ENCODE results near the gene CSF2. TPM values are rescaled to one million over a fixed set of nuclear protein-coding genes. Genes with fewer than 3 reads are reported as not detected.
A peak's percentile ranks its signal among the peaks of the same experiment; 100 is the strongest.

The CSF2 gene
- total RNA-seq, 2 experiments from 2014 or later: 61.5 to 64.1 TPM

- intact Hi-C loops (cut with micrococcal nuclease): loop anchor here (10.0 kb wide), 2 partner anchors 167 to 307 kb away; no protein-coding TSS in a partner anchor
Observed at GRCh38 chr5:132067451-132067850, 6.1 kb upstream of the CSF2 start.

GRCh38 chr5:132067941-132068808 lies 5.4 kb upstream of the CSF2 start:
- DNase-seq (no peak), ATAC-seq (no peak)
- Mint-ChIP-seq H3K4me1 (ENCODE audit: low read depth) (peaks cover 62% of the 10 kb centered on the region), H3K27me3 (no peaks in the 10 kb centered on the region), H3K9me3 (no peaks in the 10 kb centered on the region), H3K27ac (no peak overlapping the region), H3K4me3 (no peak overlapping the region), H3K36me3 (ENCODE audit: low read depth) (no peaks in the 10 kb centered on the region)
- CTCF ChIA-PET: interaction anchor here (1.7 kb wide), 1 partner anchor 64 kb away, joined by 3 read pairs; no protein-coding TSS in a partner anchor
- POLR2A ChIA-PET: no interaction called here
- no peak for TF ChIP-seq CTCF (IDR thresholded peaks at IDR 0.05)
- intact Hi-C loops (cut with micrococcal nuclease): loop anchor here (10.0 kb wide), 2 partner anchors 167 to 307 kb away; no protein-coding TSS in a partner anchor

More at GRCh38 chr5:132067451-132067850, 6.1 kb upstream of the CSF2 start:
- no peak overlapping the region for H3K27ac Mint-ChIP-seq
- no peak for TF ChIP-seq CTCF (IDR thresholded peaks at IDR 0.05)
- ATAC-seq (no peak), DNase-seq (no peak)
- ChIA-PET POLR2A (no interaction called here), CTCF (interaction anchor here (0.6 to 1.7 kb wide), 5 partner anchors 64 to 113 kb away, joined by 3 to 7 read pairs (median 3); no protein-coding TSS in a partner anchor)
- H3K4me3 Mint-ChIP-seq: no peak overlapping the region
- H3K4me1 Mint-ChIP-seq (ENCODE audit: low read depth): peaks cover 58% of the 10 kb centered on the region
- no peaks in the 10 kb centered on the region for H3K9me3 Mint-ChIP-seq
- no peaks in the 10 kb centered on the region for H3K27me3 Mint-ChIP-seq
- no peaks in the 10 kb centered on the region for H3K36me3 Mint-ChIP-seq (ENCODE audit: low read depth)

- Mint-ChIP-seq H3K27me3 (no peaks in the 10 kb centered on the region), H3K9me3 (no peaks in the 10 kb centered on the region), H3K4me3 (no peak overlapping the region), H3K27ac (no peak overlapping the region), H3K36me3 (ENCODE audit: low read depth) (peaks cover 5% of the 10 kb centered on the region), H3K4me1 (ENCODE audit: low read depth) (peaks cover 63% of the 10 kb centered on the region)
- no peak for TF ChIP-seq CTCF (IDR thresholded peaks at IDR 0.05)
- no peak for ATAC-seq
- DNase-seq: no peak
- ChIA-PET POLR2A (interaction anchor here (1.0 kb wide), 1 partner anchor 29 kb away, joined by 3 read pairs; no protein-coding TSS in a partner anchor), CTCF (no interaction called here)
- intact Hi-C loops (cut with micrococcal nuclease): loop anchor here (10.0 kb wide), 2 partner anchors 165 to 305 kb away; no protein-coding TSS in a partner anchor
Observed at GRCh38 chr5:132069561-132069960, 4.0 kb upstream of the CSF2 start.

GRCh38 chr5:132069994-132070393 lies 3.6 kb upstream of the CSF2 start:
- no peak for TF ChIP-seq CTCF (IDR thresholded peaks at IDR 0.05)
- peaks cover 59% of the 10 kb centered on the region for H3K4me1 Mint-ChIP-seq (ENCODE audit: low read depth)
- peaks cover 9% of the 10 kb centered on the region for H3K36me3 Mint-ChIP-seq (ENCODE audit: low read depth)
- ChIA-PET POLR2A (interaction anchor here (1.0 to 2.0 kb wide), 2 partner anchors 29 to 35 kb away, joined by 3 to 6 read pairs; no protein-coding TSS in a partner anchor), CTCF (no interaction called here)
- no peaks in the 10 kb centered on the region for H3K27me3 Mint-ChIP-seq
- no peak for ATAC-seq
- H3K9me3 Mint-ChIP-seq: no peaks in the 10 kb centered on the region
- H3K4me3 Mint-ChIP-seq: no peak overlapping the region
- H3K27ac Mint-ChIP-seq: peak overlapping the region; percentile 65
- no peak for DNase-seq
- intact Hi-C loops (cut with micrococcal nuclease): loop anchor here (5.0 to 10.0 kb wide), 3 partner anchors 42 to 305 kb away; no protein-coding TSS in a partner anchor
